Neural crest cell (in vitro differentiated cells): ENCODE data around the gene KMT2E. TPM values are rescaled to one million over a fixed set of nuclear protein-coding genes. Genes with fewer than 3 reads are reported as not detected.
"Not testable (repeated sequence)": the region's sequence is repeated elsewhere in the genome, so short reads cannot be mapped to it uniquely, and the experiment has no call there.

Experiments used
- DNase-seq: peaks from one replicate; pipeline ENCODE4 v3.0.0; 2021; ENCODE audit warnings: low read depth, mixed read lengths, low spot score
- H3K27ac Mint-ChIP-seq: one replicate; pipeline ENCODE4 v1.8.0; 2021; ENCODE audit warnings: mild to moderate bottlenecking, mixed read lengths; ENCODE audit not compliant: unreplicated experiment
- H3K27me3 Mint-ChIP-seq: 2 replicates; pipeline ENCODE4 v1.8.0; 2021; ENCODE audit warnings: low read depth, mild to moderate bottlenecking, mixed read lengths
- H3K36me3 Mint-ChIP-seq: 2 replicates; pipeline ENCODE4 v1.8.0; 2021; ENCODE audit warnings: low read depth, mild to moderate bottlenecking, mixed read lengths
- H3K4me1 Mint-ChIP-seq: 2 replicates; pipeline ENCODE4 v1.8.0; 2021; ENCODE audit warnings: mixed read lengths
- H3K4me3 Mint-ChIP-seq: one replicate; pipeline ENCODE4 v1.8.0; 2021; ENCODE audit warnings: mild to moderate bottlenecking, mixed read lengths
- H3K9me3 Mint-ChIP-seq: 2 replicates; pipeline ENCODE4 v1.8.0; 2021; ENCODE audit warnings: mixed read lengths
- CTCF ChIP-seq: fragments of 200-600 bp; sonication (generic); conservative IDR thresholded peaks from 2 replicates; pipeline ENCODE4 v1.5.0; 2021; ENCODE audit warnings: antibody characterized with exemption, mild to moderate bottlenecking
- total RNA-seq: library from RNA; stranded (reverse); gene quantifications from 2 replicates; pipeline ENCODE4 v1.2.1, GENCODE V29; 2021

KMT2E gene
- total RNA-seq, 1 donor from 2014 or later, result 75.5 TPM

DNA sequence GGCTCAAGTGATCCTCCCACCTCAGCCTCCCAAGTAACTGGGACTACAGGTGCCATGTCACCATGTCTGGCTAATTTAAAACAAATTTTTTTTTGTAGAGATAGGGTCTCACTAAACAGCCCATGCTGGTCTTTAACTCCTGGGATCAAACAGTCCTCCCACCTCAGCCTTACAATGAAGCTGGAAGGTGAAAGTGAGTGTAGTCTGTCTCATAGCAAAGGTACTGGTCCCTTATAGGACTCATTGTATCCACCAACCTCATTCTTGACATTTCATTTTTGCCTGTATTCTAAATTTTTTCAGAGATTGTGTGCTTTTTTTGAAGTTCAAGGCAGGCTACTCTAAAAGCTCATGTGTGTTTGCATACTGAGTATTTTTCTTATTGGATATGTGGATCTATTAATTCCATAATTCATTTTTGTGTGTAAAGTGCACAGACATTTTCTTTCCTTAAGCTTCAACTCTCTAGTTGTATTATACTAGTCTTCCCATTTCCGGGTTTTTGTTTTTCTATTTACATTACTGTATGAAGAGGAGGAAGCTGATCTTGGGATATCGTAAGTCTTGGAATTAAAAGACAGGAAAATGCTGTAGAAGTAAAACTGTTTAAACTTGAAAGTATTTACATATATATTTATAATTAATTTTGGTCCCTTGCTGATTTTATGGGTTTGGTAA is 13.3 kb downstream of the KMT2E start:
- no peak for DNase-seq
- no peak for TF ChIP-seq CTCF
- Mint-ChIP-seq H3K27me3 (no peaks in the 10 kb centered on the region), H3K9me3 (no peaks in the 10 kb centered on the region), H3K36me3 (no peaks in the 10 kb centered on the region), H3K4me3 (no peak overlapping the region), H3K27ac (no peak overlapping the region), H3K4me1 (peaks cover 22% of the 10 kb centered on the region)

GRCh38 chr7:105028004-105028403 is 14.0 kb downstream of the KMT2E start:
- Mint-ChIP-seq H3K27me3 (no peaks in the 10 kb centered on the region), H3K9me3 (no peaks in the 10 kb centered on the region), H3K27ac (no peak overlapping the region), H3K36me3 (no peaks in the 10 kb centered on the region), H3K4me1 (peaks cover 20% of the 10 kb centered on the region), H3K4me3 (no peak overlapping the region)
- no peak for DNase-seq
- TF ChIP-seq CTCF, result no peak

GRCh38 chr7:105028941-105029340 is 14.9 kb downstream of the KMT2E start:
- H3K4me1 Mint-ChIP-seq, result peaks cover 19% of the 10 kb centered on the region
- H3K27ac Mint-ChIP-seq, H3K36me3 Mint-ChIP-seq: not testable (repeated sequence)

GRCh38 chr7:105030447-105030846 is 16.4 kb downstream of the KMT2E start:
- TF ChIP-seq CTCF, result no peak
- Mint-ChIP-seq H3K27ac (no peak overlapping the region), H3K4me1 (peaks cover 12% of the 10 kb centered on the region), H3K36me3 (no peaks in the 10 kb centered on the region), H3K27me3 (no peaks in the 10 kb centered on the region), H3K4me3 (no peak overlapping the region), H3K9me3 (no peaks in the 10 kb centered on the region)
- DNase-seq, result no peak

More at GRCh38 chr7:105028941-105029340, 14.9 kb downstream of the KMT2E start:
- not testable (repeated sequence) for H3K9me3 Mint-ChIP-seq, DNase-seq, H3K27me3 Mint-ChIP-seq, H3K4me3 Mint-ChIP-seq

DNA sequence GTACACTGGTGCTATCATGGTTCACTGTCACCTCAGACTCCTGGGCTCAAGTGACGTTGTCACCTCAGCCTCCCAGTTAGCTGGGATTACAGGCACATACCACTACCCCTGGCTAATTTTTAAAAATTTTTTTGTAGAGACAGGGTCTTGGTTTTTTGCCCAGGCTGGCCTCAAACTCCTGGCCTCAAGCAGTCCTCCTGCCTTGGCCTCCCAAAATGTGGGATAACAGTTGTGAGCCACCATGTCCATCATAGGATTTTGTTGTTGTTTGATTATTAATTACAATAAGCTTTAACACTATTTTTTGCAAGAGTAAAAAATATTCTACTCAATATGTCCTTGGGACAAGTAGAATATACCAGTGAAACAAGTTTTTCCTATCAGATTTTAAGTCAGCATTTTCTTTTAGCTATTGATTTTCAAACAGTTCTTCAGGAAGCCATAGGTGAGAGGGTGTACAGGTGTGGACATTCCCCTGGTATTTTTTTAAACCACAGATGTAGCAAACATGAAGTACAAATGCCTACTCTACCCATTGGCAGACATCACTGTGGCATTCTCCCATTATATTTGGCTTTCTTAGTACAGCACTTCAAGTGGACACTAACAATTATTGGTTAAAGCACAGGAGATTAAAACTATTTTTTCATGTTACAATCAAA is 18.7 kb downstream of the KMT2E start:
- H3K9me3 Mint-ChIP-seq, result no peaks in the 10 kb centered on the region
- no peak for TF ChIP-seq CTCF
- no peaks in the 10 kb centered on the region for H3K36me3 Mint-ChIP-seq
- no peak overlapping the region for H3K27ac Mint-ChIP-seq
- no peaks in the 10 kb centered on the region for H3K27me3 Mint-ChIP-seq
- H3K4me1 Mint-ChIP-seq, result peaks cover 9% of the 10 kb centered on the region
- no peak for DNase-seq
- H3K4me3 Mint-ChIP-seq, result no peak overlapping the region

- H3K27me3 Mint-ChIP-seq, result no peaks in the 10 kb centered on the region
- no peak for DNase-seq
- H3K9me3 Mint-ChIP-seq, result no peaks in the 10 kb centered on the region
- H3K36me3 Mint-ChIP-seq, result no peaks in the 10 kb centered on the region
- peaks cover 13% of the 10 kb centered on the region for H3K4me1 Mint-ChIP-seq
- no peak overlapping the region for H3K4me3 Mint-ChIP-seq
- no peak for TF ChIP-seq CTCF
- H3K27ac Mint-ChIP-seq, result no peak overlapping the region
Observed at GRCh38 chr7:105035349-105035748, 21.3 kb downstream of the KMT2E start.
